Parathyroid adenoma (tissue), 2 donors: ENCODE data around the gene RYR3.

ENCODE experiments used
- H2AFZ ChIP-seq: fragments of 300-600 bp; sonication (generic); one replicate; pipeline ENCODE4 v1.7.0; 2017; ENCODE audit warnings: antibody characterized with exemption, mild to moderate bottlenecking
- H3K27ac ChIP-seq: fragments of 300-600 bp; sonication (generic); one replicate; pipeline ENCODE4 v1.7.0; 2017
- H3K27me3 ChIP-seq: fragments of 300-600 bp; sonication (generic); one replicate; pipeline ENCODE4 v1.7.0; 2017; ENCODE audit warnings: low read length; ENCODE audit not compliant: control insufficient read depth, insufficient read depth
- H3K36me3 ChIP-seq: fragments of 300-600 bp; sonication (generic); one replicate; pipeline ENCODE4 v1.7.0; 2017; ENCODE audit warnings: low read length; ENCODE audit not compliant: control insufficient read depth, insufficient read depth
- H3K4me1 ChIP-seq: fragments of 300-600 bp; sonication (generic); one replicate; pipeline ENCODE4 v1.7.0; 2017; ENCODE audit warnings: control low read depth
- H3K4me2 ChIP-seq: fragments of 300-600 bp; sonication (generic); one replicate; pipeline ENCODE4 v1.7.0; 2017; ENCODE audit warnings: low read length
- H3K4me3 ChIP-seq: fragments of 300-600 bp; sonication (generic); one replicate; pipeline ENCODE4 v1.7.0; 2017; ENCODE audit warnings: low read depth, low read length
- H3K79me2 ChIP-seq: fragments of 300-600 bp; sonication (generic); one replicate; pipeline ENCODE4 v1.7.0; 2017; ENCODE audit warnings: control low read depth
- H3K9ac ChIP-seq: fragments of 300-600 bp; sonication (generic); one replicate; pipeline ENCODE4 v1.7.0; 2017; ENCODE audit warnings: mild to moderate bottlenecking
- H3K9me3 ChIP-seq: fragments of 300-600 bp; sonication (generic); one replicate; pipeline ENCODE4 v1.7.0; 2017; ENCODE audit warnings: low read length; ENCODE audit not compliant: control insufficient read depth
- CTCF ChIP-seq: fragments of 300-600 bp; sonication (generic); IDR thresholded peaks from one replicate; pipeline ENCODE4 v1.7.0; 2017; ENCODE audit warnings: antibody characterized with exemption, mild to moderate bottlenecking
- donor health status: primary hyperparathyroidism.

The RYR3 gene

GRCh38 chr15:33405096-33405495 lies 94.3 kb downstream of the RYR3 start:
- H3K4me3 ChIP-seq = no peak overlapping the region
- H3K4me1 ChIP-seq = no peaks in the 10 kb centered on the region
- no peaks in the 10 kb centered on the region for H3K79me2 ChIP-seq
- no peaks in the 10 kb centered on the region for H3K9me3 ChIP-seq
- no peaks in the 10 kb centered on the region for H3K36me3 ChIP-seq
- no peaks in the 10 kb centered on the region for H3K27me3 ChIP-seq
- H2AFZ ChIP-seq = no peak overlapping the region
- no peak overlapping the region for H3K27ac ChIP-seq
- H3K4me2 ChIP-seq = no peak overlapping the region
- no peak overlapping the region for H3K9ac ChIP-seq
- TF ChIP-seq CTCF = no peak

GRCh38 chr15:33411596-33412540 lies 101.1 kb downstream of the RYR3 start:
- no peak overlapping the region for H3K4me2 ChIP-seq
- no peak for TF ChIP-seq CTCF
- H3K9ac ChIP-seq = no peak overlapping the region
- H3K4me3 ChIP-seq = no peak overlapping the region
- no peaks in the 10 kb centered on the region for H3K4me1 ChIP-seq
- H3K27me3 ChIP-seq = no peaks in the 10 kb centered on the region
- H2AFZ ChIP-seq = no peak overlapping the region
- no peaks in the 10 kb centered on the region for H3K79me2 ChIP-seq
- no peaks in the 10 kb centered on the region for H3K36me3 ChIP-seq
- H3K27ac ChIP-seq = no peak overlapping the region
- H3K9me3 ChIP-seq = no peaks in the 10 kb centered on the region

- no peak overlapping the region for H3K4me3 ChIP-seq
- no peaks in the 10 kb centered on the region for H3K9me3 ChIP-seq
- TF ChIP-seq CTCF = no peak
- no peaks in the 10 kb centered on the region for H3K79me2 ChIP-seq
- no peak overlapping the region for H2AFZ ChIP-seq
- no peak overlapping the region for H3K9ac ChIP-seq
- no peaks in the 10 kb centered on the region for H3K27me3 ChIP-seq
- H3K27ac ChIP-seq = no peak overlapping the region
- H3K4me2 ChIP-seq = no peak overlapping the region
- no peaks in the 10 kb centered on the region for H3K4me1 ChIP-seq
- no peaks in the 10 kb centered on the region for H3K36me3 ChIP-seq
Observed at GRCh38 chr15:33419701-33420100, 108.9 kb downstream of the RYR3 start.

GRCh38 chr15:33424025-33424424 lies 113.3 kb downstream of the RYR3 start:
- no peak overlapping the region for H3K4me2 ChIP-seq
- no peak overlapping the region for H2AFZ ChIP-seq
- H3K4me1 ChIP-seq = no peaks in the 10 kb centered on the region
- TF ChIP-seq CTCF = no peak
- no peaks in the 10 kb centered on the region for H3K9me3 ChIP-seq
- no peak overlapping the region for H3K9ac ChIP-seq
- no peaks in the 10 kb centered on the region for H3K27me3 ChIP-seq
- no peaks in the 10 kb centered on the region for H3K79me2 ChIP-seq
- H3K4me3 ChIP-seq = no peak overlapping the region
- H3K36me3 ChIP-seq = no peaks in the 10 kb centered on the region
- H3K27ac ChIP-seq = no peak overlapping the region

- H3K4me2 ChIP-seq = no peak overlapping the region
- no peaks in the 10 kb centered on the region for H3K27me3 ChIP-seq
- H3K27ac ChIP-seq = no peak overlapping the region
- no peak overlapping the region for H2AFZ ChIP-seq
- no peaks in the 10 kb centered on the region for H3K36me3 ChIP-seq
- no peak overlapping the region for H3K4me3 ChIP-seq
- TF ChIP-seq CTCF = no peak
- no peaks in the 10 kb centered on the region for H3K9me3 ChIP-seq
- no peaks in the 10 kb centered on the region for H3K79me2 ChIP-seq
- H3K4me1 ChIP-seq = no peaks in the 10 kb centered on the region
- no peak overlapping the region for H3K9ac ChIP-seq
Observed at GRCh38 chr15:33425142-33425541, 114.4 kb downstream of the RYR3 start.
